GM18951 (cell line): Measurements from ENCODE around the gene PSMD3.

Source experiments
- POLR2A ChIP-seq: IDR thresholded peaks from 4 replicates; pipeline ENCODE4 v1.6.1; 2011; ENCODE audit warnings: mild to moderate bottlenecking; ENCODE audit not compliant: insufficient read length, insufficient read depth; ENCODE audit errors: extremely low read depth
- in situ Hi-C: fragments of 300-500 bp; cut with MboI; formaldehyde crosslinking; loops from one replicate; pipeline ENCODE4 v1.12.0; 2022; ENCODE audit warnings: low sequenced_read_pairs, mixed read lengths, inconsistent platforms; ENCODE audit not compliant: unreplicated experiment

Gene PSMD3

DNA sequence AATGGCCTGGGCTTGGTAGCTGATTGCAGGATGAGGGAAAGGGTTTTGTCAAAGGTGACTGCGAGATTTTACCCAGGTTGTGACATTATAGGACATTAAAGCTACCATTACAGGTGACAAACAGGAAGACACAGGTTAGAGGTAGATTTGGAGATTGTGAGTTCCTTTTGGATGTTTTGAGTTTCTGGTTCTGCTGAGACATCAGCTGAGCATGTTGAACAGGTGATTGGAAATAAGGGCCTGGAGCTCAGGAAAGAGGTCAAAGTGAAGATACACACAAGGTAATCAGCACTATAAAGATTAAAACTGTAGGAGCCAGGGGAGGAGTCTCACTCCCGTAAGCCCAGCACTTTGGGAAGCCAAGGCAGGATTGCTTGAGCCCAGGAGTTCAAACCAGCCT, 11.8 kb upstream of the PSMD3 start:
- in situ Hi-C loops, result no loop called here
- TF ChIP-seq POLR2A, result no peak

DNA sequence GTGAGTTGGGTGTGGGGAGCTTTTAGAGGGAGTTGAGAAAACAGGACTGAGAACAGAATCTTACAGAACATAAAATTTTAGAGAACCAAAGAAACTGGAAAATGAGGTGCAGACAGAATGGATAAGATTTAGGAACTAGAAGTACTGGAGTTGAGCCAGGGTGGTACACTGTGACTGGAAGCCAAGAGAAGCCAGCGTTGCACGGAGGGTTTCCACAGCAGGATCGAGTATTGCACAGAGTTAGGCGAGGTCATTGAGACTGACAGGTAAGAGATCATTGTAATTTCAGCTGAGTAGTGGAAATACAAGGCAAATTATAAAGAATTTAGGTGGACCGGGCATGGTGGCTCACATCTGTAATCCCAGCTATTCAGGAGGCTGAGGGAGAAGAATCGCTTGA, 11.2 kb upstream of the PSMD3 start:
- in situ Hi-C loops, result no loop called here
- no peak for TF ChIP-seq POLR2A

DNA sequence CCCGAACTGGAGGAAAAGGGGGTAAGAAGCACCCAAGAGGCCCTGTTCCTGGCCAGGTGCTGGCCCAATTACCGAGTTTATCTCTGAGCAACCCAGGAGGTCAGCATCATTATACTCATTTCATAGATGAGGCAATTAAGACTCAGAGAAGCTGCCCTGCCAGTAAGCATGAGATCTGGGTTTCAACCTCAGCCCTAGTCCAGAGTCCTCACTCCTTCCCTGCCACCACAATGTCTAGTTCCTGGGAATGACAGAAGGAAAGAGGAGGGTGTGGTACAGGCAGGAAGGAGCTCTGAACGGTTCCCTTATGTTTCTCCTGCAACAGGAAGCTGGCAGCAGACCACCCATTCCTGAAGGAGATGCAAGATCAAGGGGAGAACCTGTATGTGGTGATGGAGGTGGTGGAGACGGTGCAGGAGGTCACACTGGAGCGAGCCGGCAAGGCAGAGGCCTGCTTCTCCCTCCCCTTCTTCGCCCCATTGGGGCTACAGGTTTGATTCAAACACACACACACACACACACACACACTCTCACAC, 10.4 kb upstream of the PSMD3 start:
- in situ Hi-C loops, result no loop called here
- no peak for TF ChIP-seq POLR2A

DNA sequence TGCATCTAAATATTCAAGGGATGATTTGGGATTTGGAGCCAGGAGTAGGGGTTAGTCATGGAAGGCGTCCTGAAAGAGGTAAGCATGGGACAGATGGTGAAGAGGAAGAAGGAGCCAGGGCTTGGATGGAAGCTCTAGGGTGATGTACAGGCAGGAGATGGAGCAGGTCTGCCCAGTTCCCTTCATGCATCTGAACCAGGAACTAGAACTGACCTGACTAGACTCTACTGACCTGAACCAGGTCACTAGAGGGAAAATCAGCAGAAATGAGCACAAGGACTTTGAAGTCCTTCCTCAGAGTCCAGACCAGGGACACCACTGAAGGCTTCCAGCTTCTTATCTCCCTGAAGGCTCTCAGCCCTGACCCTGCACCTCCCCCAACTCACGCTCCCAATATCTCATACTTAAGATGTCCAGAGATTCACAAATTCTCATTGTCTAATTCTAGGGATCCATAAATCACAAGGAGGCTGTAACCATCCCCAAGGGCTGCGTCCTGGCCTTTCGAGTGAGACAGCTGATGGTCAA, 9.5 kb upstream of the PSMD3 start:
- TF ChIP-seq POLR2A, result no peak

GRCh38 chr17:39972271-39972670, 8.3 kb upstream of the PSMD3 start:
- TF ChIP-seq POLR2A, result no peak

More for the DNA sequence above, 9.5 kb upstream of the PSMD3 start:
- in situ Hi-C loops, result no loop called here

GRCh38 chr17:39973496-39973895, 7.1 kb upstream of the PSMD3 start:
- TF ChIP-seq POLR2A, result no peak
- in situ Hi-C loops, result no loop called here

More at GRCh38 chr17:39972271-39972670, 8.3 kb upstream of the PSMD3 start:
- in situ Hi-C loops, result no loop called here

- TF ChIP-seq POLR2A, result no peak
- in situ Hi-C loops, result no loop called here
Measured at GRCh38 chr17:39974433-39974832, 6.2 kb upstream of the PSMD3 start.

DNA sequence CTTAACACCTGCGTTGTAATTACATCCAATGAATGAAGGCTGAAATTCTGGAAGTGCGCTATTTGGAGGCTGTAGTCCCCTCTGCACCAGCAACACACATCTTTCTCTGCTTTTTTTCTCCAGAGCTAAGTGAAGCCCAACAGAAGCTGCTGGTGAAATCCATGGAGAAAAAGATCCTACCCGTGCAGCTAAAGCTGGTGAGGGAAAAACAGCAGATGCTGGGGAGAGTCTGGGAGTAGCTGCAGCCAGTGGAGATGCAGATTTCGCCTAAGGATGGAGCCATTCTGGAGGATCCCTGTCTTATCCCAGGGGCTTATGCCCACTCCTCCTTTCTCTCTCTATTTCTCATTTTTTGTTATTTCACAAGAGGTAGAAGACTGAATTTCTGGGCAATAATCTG, 4.8 kb upstream of the PSMD3 start:
- in situ Hi-C loops, result no loop called here
- no peak for TF ChIP-seq POLR2A

- in situ Hi-C loops, result no loop called here
- no peak for TF ChIP-seq POLR2A
Measured at GRCh38 chr17:39979016-39979670, 1.5 kb upstream of the PSMD3 start.

- in situ Hi-C loops, result loop anchor here (10.0 kb wide), 1 partner anchor 105 kb away; no protein-coding TSS in a partner anchor
- TF ChIP-seq POLR2A, result no peak
Measured at GRCh38 chr17:39979893-39980350, 685 bp upstream of the PSMD3 start.

- in situ Hi-C loops, result loop anchor here (10.0 kb wide), 1 partner anchor 106 kb away; no protein-coding TSS in a partner anchor
Measured at GRCh38 chr17:39981207-39981741, 667 bp downstream of the PSMD3 start.

DNA sequence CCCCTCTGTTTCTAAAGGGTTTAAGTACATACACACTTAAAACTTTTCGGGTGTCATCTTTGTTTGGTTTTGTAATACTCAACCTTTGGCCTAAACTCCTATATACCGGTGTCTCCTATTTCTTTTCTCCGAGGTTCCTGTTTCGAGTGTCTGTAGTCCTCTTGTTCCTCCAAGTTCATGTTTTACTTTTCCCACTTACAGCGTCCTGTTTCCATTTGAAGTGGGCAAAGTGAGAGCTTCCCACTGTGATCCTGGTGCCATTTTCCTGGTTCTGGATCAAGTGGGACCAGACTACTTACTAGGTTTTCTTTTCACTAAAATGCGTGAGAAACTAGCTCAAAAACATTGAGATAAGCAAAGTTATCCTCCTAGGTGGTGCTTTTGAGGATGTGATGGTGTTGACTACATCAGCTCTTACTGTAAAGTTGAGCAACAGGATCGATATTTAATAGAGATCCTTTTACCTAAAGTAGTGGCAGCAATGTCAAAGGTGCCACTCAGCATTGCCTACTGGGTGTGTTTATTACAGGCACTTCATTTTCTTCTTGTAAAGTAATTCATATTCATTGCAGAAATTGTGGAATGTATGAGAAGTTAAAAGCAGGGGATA, 1.3 kb downstream of the PSMD3 start:
- in situ Hi-C loops, result loop anchor here (10.0 kb wide), 1 partner anchor 107 kb away; no protein-coding TSS in a partner anchor
- TF ChIP-seq POLR2A, result no peak

More at GRCh38 chr17:39981207-39981741, 667 bp downstream of the PSMD3 start:
- no peak for TF ChIP-seq POLR2A

DNA sequence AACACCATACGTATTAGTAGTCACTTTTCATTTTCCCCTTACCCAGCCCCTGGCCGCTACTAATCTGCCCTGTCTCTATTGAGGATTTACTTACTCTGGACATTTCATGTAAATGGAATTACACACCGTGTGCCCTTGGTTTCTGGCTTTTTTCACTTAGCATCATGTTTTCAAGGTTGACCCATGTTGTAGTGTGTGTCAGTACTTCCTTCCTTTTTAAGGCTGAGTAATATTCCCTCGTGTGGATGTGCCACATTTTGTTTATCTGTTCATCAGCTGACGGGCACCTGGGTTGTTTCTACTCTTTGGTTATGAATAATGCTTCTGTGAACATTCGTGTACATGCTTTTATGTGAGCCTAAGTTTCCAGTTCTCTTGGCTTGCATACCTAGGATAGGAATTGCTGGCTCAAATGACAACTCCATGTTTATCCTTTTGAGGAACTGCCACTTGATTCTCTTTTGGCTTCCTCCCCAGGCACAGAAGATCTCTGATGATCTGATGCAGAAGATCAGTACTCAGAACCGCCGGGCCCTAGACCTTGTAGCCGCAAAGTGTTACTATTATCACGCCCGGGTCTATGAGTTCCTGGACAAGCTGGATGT, 7.7 kb downstream of the PSMD3 start:
- in situ Hi-C loops, result loop anchor here (10.0 kb wide), 1 partner anchor 114 kb away; no protein-coding TSS in a partner anchor

More for the DNA sequence above, 7.7 kb downstream of the PSMD3 start:
- no peak for TF ChIP-seq POLR2A
